Chondrocyte (in vitro differentiated cells): Measurements from ENCODE around the gene IER5L. TPM values are rescaled to one million over a fixed set of nuclear protein-coding genes. Genes with fewer than 3 reads are reported as not detected.
A peak's percentile ranks its signal among the peaks of the same experiment; 100 is the strongest.
"Not testable (repeated sequence)": the region's sequence is repeated elsewhere in the genome, so short reads cannot be mapped to it uniquely, and the experiment has no call there.

Experiments used
- DNase-seq: peaks from one replicate; pipeline ENCODE4 v3.0.0; 2021; ENCODE audit warnings: mixed read lengths, low spot score
- H3K27ac Mint-ChIP-seq: one replicate; pipeline ENCODE4 v1.8.0; 2021; ENCODE audit warnings: mild to moderate bottlenecking, moderate library complexity, mixed read lengths; ENCODE audit not compliant: unreplicated experiment
- H3K27me3 Mint-ChIP-seq: 2 replicates; pipeline ENCODE4 v1.8.0; 2021; ENCODE audit warnings: low read depth, mixed read lengths
- H3K36me3 Mint-ChIP-seq: 2 replicates; pipeline ENCODE4 v1.8.0; 2021; ENCODE audit warnings: low read depth, mixed read lengths
- H3K4me1 Mint-ChIP-seq: 2 replicates; pipeline ENCODE4 v1.8.0; 2021; ENCODE audit warnings: low read depth, mild to moderate bottlenecking, mixed read lengths
- H3K4me3 Mint-ChIP-seq: one replicate; pipeline ENCODE4 v1.8.0; 2021; ENCODE audit warnings: mild to moderate bottlenecking, moderate library complexity, mixed read lengths; ENCODE audit not compliant: unreplicated experiment
- H3K9me3 Mint-ChIP-seq: 2 replicates; pipeline ENCODE4 v1.8.0; 2021; ENCODE audit warnings: low read depth, mixed read lengths
- CTCF ChIP-seq: fragments of 200-600 bp; sonication (generic); IDR thresholded peaks from 2 replicates; pipeline ENCODE4 v1.5.0; 2021; ENCODE audit warnings: antibody characterized with exemption, mild to moderate bottlenecking, moderate library complexity
- total RNA-seq: library from RNA; stranded (reverse); gene quantifications from 3 replicates; pipeline ENCODE4 v1.2.1, GENCODE V29; 2021

The IER5L gene
- total RNA-seq, 1 donor from 2014 or later = 37.2 TPM

GRCh38 chr9:129201289-129201688 lies 23.2 kb upstream of the IER5L start:
- no peaks in the 10 kb centered on the region for H3K36me3 Mint-ChIP-seq
- H3K27ac Mint-ChIP-seq = no peak overlapping the region
- TF ChIP-seq CTCF = no peak
- no peaks in the 10 kb centered on the region for H3K27me3 Mint-ChIP-seq
- peaks cover 21% of the 10 kb centered on the region for H3K4me1 Mint-ChIP-seq
- H3K9me3 Mint-ChIP-seq = no peaks in the 10 kb centered on the region
- no peak for DNase-seq
- no peak overlapping the region for H3K4me3 Mint-ChIP-seq

- H3K27ac Mint-ChIP-seq = peak overlapping the region; percentile 24
- H3K27me3 Mint-ChIP-seq = no peaks in the 10 kb centered on the region
- H3K4me3 Mint-ChIP-seq = no peak overlapping the region
- no peaks in the 10 kb centered on the region for H3K9me3 Mint-ChIP-seq
- no peak for DNase-seq
- no peaks in the 10 kb centered on the region for H3K36me3 Mint-ChIP-seq
- no peak for TF ChIP-seq CTCF
- H3K4me1 Mint-ChIP-seq = peaks cover 21% of the 10 kb centered on the region
Observed at GRCh38 chr9:129200255-129200654, 22.2 kb upstream of the IER5L start.

- H3K27me3 Mint-ChIP-seq = no peaks in the 10 kb centered on the region
- H3K4me3 Mint-ChIP-seq = no peak overlapping the region
- no peaks in the 10 kb centered on the region for H3K9me3 Mint-ChIP-seq
- no peaks in the 10 kb centered on the region for H3K36me3 Mint-ChIP-seq
- no peak for TF ChIP-seq CTCF
- H3K4me1 Mint-ChIP-seq = peaks cover 21% of the 10 kb centered on the region
- DNase-seq = no peak
- H3K27ac Mint-ChIP-seq = peak overlapping the region; percentile 97
Observed at GRCh38 chr9:129199044-129199435, 21.0 kb upstream of the IER5L start.

GRCh38 chr9:129198319-129199043 lies 20.4 kb upstream of the IER5L start:
- no peaks in the 10 kb centered on the region for H3K36me3 Mint-ChIP-seq
- peak overlapping the region; percentile 50 for H3K4me3 Mint-ChIP-seq
- peak; percentile 40 for TF ChIP-seq CTCF
- no peaks in the 10 kb centered on the region for H3K9me3 Mint-ChIP-seq
- H3K4me1 Mint-ChIP-seq = peaks cover 21% of the 10 kb centered on the region
- peak overlapping the region; percentile 97 for H3K27ac Mint-ChIP-seq
- no peak for DNase-seq
- H3K27me3 Mint-ChIP-seq = no peaks in the 10 kb centered on the region

GRCh38 chr9:129197978-129198318 lies 19.9 kb upstream of the IER5L start:
- H3K27me3 Mint-ChIP-seq = no peaks in the 10 kb centered on the region
- no peak for TF ChIP-seq CTCF
- H3K27ac Mint-ChIP-seq = peak overlapping the region; percentile 97
- H3K4me3 Mint-ChIP-seq = peak overlapping the region; percentile 50
- H3K9me3 Mint-ChIP-seq = no peaks in the 10 kb centered on the region
- peaks cover 18% of the 10 kb centered on the region for H3K4me1 Mint-ChIP-seq
- no peak for DNase-seq
- no peaks in the 10 kb centered on the region for H3K36me3 Mint-ChIP-seq

GRCh38 chr9:129197045-129197444 lies 19.0 kb upstream of the IER5L start:
- H3K4me1 Mint-ChIP-seq = peaks cover 18% of the 10 kb centered on the region

More at GRCh38 chr9:129197045-129197444, 19.0 kb upstream of the IER5L start:
- not testable (repeated sequence) for H3K27ac Mint-ChIP-seq, H3K9me3 Mint-ChIP-seq, H3K27me3 Mint-ChIP-seq, H3K4me3 Mint-ChIP-seq, DNase-seq, H3K36me3 Mint-ChIP-seq
